MM.1S (cell line): Measurements from ENCODE around the gene MKLN1.
"Not testable (repeated sequence)": the region's sequence is repeated elsewhere in the genome, so short reads cannot be mapped to it uniquely, and the experiment has no call there.

ENCODE experiments used
- CTCF ChIP-seq: fragments of 300-600 bp; sonication (generic); IDR thresholded peaks from 2 replicates; pipeline ENCODE4 v1.5.1; 2016; ENCODE audit warnings: antibody characterized with exemption, low read length, mixed read lengths
- EZH2 ChIP-seq: fragments of 300-600 bp; sonication (generic); optimal IDR thresholded peaks from 2 replicates; pipeline ENCODE3; 2017; ENCODE audit warnings: low read depth, mild to moderate bottlenecking, antibody characterized with exemption, low read length, mixed read lengths
- EZH2phosphoT487 ChIP-seq: fragments of 300-600 bp; sonication (generic); IDR thresholded peaks from 2 replicates; pipeline ENCODE4 v1.6.1; 2018; ENCODE audit warnings: antibody characterized with exemption, low read length

GRCh38 chr7:131332729-131333128 is 5.1 kb downstream of the MKLN1 start:
- not testable (repeated sequence) for TF ChIP-seq CTCF, EZH2, EZH2phosphoT487
